SU-DHL-6 (cell line): ENCODE data around the gene KLF13.

Experiments used
- CTCF ChIP-seq: fragments of 200-600 bp; sonication (generic); IDR thresholded peaks from one replicate; pipeline ENCODE4 v1.5.1; 2017; ENCODE audit warnings: antibody characterized with exemption, mild to moderate bottlenecking, low read length, moderate library complexity; ENCODE audit not compliant: insufficient read depth, poor library complexity, severe bottlenecking
- EZH2phosphoT487 ChIP-seq: fragments of 200-600 bp; sonication (generic), shearing (Covaris generic); conservative IDR thresholded peaks from 2 replicates; pipeline ENCODE4 v1.6.1; 2018; ENCODE audit warnings: mild to moderate bottlenecking, antibody characterized with exemption, low read length, moderate library complexity, mixed read lengths

- TF ChIP-seq CTCF (no peak), EZH2phosphoT487 (no peak)
Measured at GRCh38 chr15:31336593-31337295, 10.1 kb downstream of the KLF13 start.
